Measurements from ENCODE around the gene SYT14. TPM values are rescaled to one million over a fixed set of nuclear protein-coding genes. Genes with fewer than 3 reads are reported as not detected.
"Not testable (repeated sequence)": the region's sequence is repeated elsewhere in the genome, so short reads cannot be mapped to it uniquely, and the experiment has no call there.

Gene SYT14
- total RNA-seq, 4 donors from 2014 or later: not detected

- TF ChIP-seq CTCF (IDR thresholded peaks at IDR 0.05): no peak
- no peak for ATAC-seq (ENCODE audit: low FRiP score)
- no peak for DNase-seq (ENCODE audit: low spot score)
Measured at GRCh38 chr1:209899948-209900347, 38.1 kb upstream of the SYT14 start.

- DNase-seq (ENCODE audit: low spot score) (no peak), ATAC-seq (ENCODE audit: low FRiP score) (no peak)
- no peak for TF ChIP-seq CTCF (IDR thresholded peaks at IDR 0.05)
Measured at GRCh38 chr1:209900734-209901133, 37.3 kb upstream of the SYT14 start.

- TF ChIP-seq CTCF (IDR thresholded peaks at IDR 0.05): no peak
- no peak for DNase-seq (ENCODE audit: low spot score)
- no peak for ATAC-seq (ENCODE audit: low FRiP score)
Measured at GRCh38 chr1:209901211-209901610, 36.8 kb upstream of the SYT14 start.

GRCh38 chr1:209904774-209905173 is 33.2 kb upstream of the SYT14 start:
- not testable (repeated sequence) for DNase-seq (ENCODE audit: low spot score); ATAC-seq (ENCODE audit: low FRiP score)

- ATAC-seq (ENCODE audit: low FRiP score): no peak
- TF ChIP-seq CTCF (IDR thresholded peaks at IDR 0.05): no peak
- DNase-seq (ENCODE audit: low spot score): no peak
Measured at GRCh38 chr1:209911746-209912145, 26.3 kb upstream of the SYT14 start.

- no peak for TF ChIP-seq CTCF (IDR thresholded peaks at IDR 0.05)
- ATAC-seq (ENCODE audit: low FRiP score) (no peak), DNase-seq (ENCODE audit: low spot score) (no peak)
Measured at GRCh38 chr1:209912306-209912705, 25.7 kb upstream of the SYT14 start.

- ATAC-seq (ENCODE audit: low FRiP score): not testable (repeated sequence)
Measured at GRCh38 chr1:209919637-209920036, 18.4 kb upstream of the SYT14 start.

GRCh38 chr1:209920844-209921243 is 17.2 kb upstream of the SYT14 start:
- DNase-seq (ENCODE audit: low spot score): no peak
- TF ChIP-seq CTCF (IDR thresholded peaks at IDR 0.05): no peak
- no peak for ATAC-seq (ENCODE audit: low FRiP score)

More at GRCh38 chr1:209919637-209920036, 18.4 kb upstream of the SYT14 start:
- DNase-seq (ENCODE audit: low spot score): not testable (repeated sequence)
